SK-N-SH (cell line): Measurements from ENCODE around the gene DEFB126. TPM values are rescaled to one million over a fixed set of nuclear protein-coding genes. Genes with fewer than 3 reads are reported as not detected.
"Not testable (repeated sequence)": the region's sequence is repeated elsewhere in the genome, so short reads cannot be mapped to it uniquely, and the experiment has no call there.

Experiments used
- CTCF ChIA-PET: fragments of 300-600, 350-600 bp; formaldehyde crosslinking; extraction: SDS; loops from one replicate; lab custom pipeline; 2021; lab: Yijun Ruan, JAX
- POLR2A ChIA-PET: fragments of 350-600 bp; sonication (Branson Sonifier 250); formaldehyde crosslinking; extraction: SDS; loops from one replicate; lab custom pipeline; 2020; ENCODE audit warnings: antibody characterized with exemption, inconsistent platforms; lab: Yijun Ruan, JAX
- DNase-seq: peaks from one replicate; pipeline ENCODE4 v3.0.0; 2012
- H2AFZ ChIP-seq: fragments of 200-600 bp; sonication (generic); 2 replicates; pipeline ENCODE4 v1.8.1; 2016; ENCODE audit warnings: antibody characterized with exemption, mild to moderate bottlenecking, low read depth
- H3F3A ChIP-seq: fragments of 200-600 bp; sonication (generic); replicated peaks from 2 replicates; pipeline ENCODE3; 2016; ENCODE audit warnings: antibody characterized with exemption, mild to moderate bottlenecking; ENCODE audit not compliant: insufficient read depth
- H3K27ac ChIP-seq, 2 experiments: fragments of 200-500 bp in 1 of 2; fragments of 200-600 bp in 1 of 2; sonication (Bioruptor generic) in 1 of 2; sonication (generic), shearing (Covaris generic) in 1 of 2; 2 replicates each; pipeline versions ENCODE4 v1.5.1 to v1.6.1; 2014 to 2016; ENCODE audit warnings: low read depth in 2 of 2, inconsistent platforms in 1 of 2, low read length in 1 of 2, mild to moderate bottlenecking in 1 of 2, mixed read lengths in 1 of 2
- H3K27me3 ChIP-seq: fragments of 200-600 bp; sonication (generic), shearing (Covaris generic); 2 replicates; pipeline ENCODE4 v1.6.1; 2016; ENCODE audit warnings: mixed run types; ENCODE audit not compliant: insufficient read depth
- H3K36me3 ChIP-seq, 2 experiments: fragments of 200-500 bp in 1 of 2; fragments of 200-600 bp in 1 of 2; sonication (Bioruptor generic) in 1 of 2; sonication (generic) in 1 of 2; replicated peaks in 1 of 2; 2 replicates each; pipeline versions ENCODE3 to v1.5.1; 2014 to 2016; ENCODE audit warnings: low read length in 1 of 2, mild to moderate bottlenecking in 1 of 2; ENCODE audit not compliant: insufficient read depth in 2 of 2, control insufficient read depth in 1 of 2
- H3K4me1 ChIP-seq, 2 experiments: fragments of 200-500 bp in 1 of 2; fragments of 200-600 bp in 1 of 2; sonication (Bioruptor generic) in 1 of 2; sonication (generic), shearing (Covaris generic) in 1 of 2; 2 replicates each; pipeline versions ENCODE4 v1.5.1 to v1.6.1; 2014 to 2016; ENCODE audit warnings: low read depth in 1 of 2, low read length in 1 of 2, mixed run types in 1 of 2; ENCODE audit not compliant: insufficient read depth in 2 of 2, control insufficient read depth in 1 of 2
- H3K4me2 ChIP-seq: fragments of 200-600 bp; sonication (generic), shearing (Covaris generic); 2 replicates; pipeline ENCODE4 v1.6.1; 2017; ENCODE audit warnings: mixed run types
- H3K4me3 ChIP-seq, 2 experiments: fragments of 200-500 bp in 1 of 2; fragments of 200-600 bp in 1 of 2; sonication (Bioruptor generic) in 1 of 2; sonication (generic), shearing (Covaris generic) in 1 of 2; 2 replicates each; pipeline versions ENCODE4 v1.5.1 to v1.8.1; 2014 to 2016; ENCODE audit warnings: low read depth in 2 of 2, inconsistent platforms in 1 of 2, low read length in 1 of 2, mild to moderate bottlenecking in 1 of 2, mixed read lengths in 1 of 2, moderate library complexity in 1 of 2
- H3K79me2 ChIP-seq: fragments of 200-600 bp; sonication (generic); 2 replicates; pipeline ENCODE4 v1.8.1; 2017; ENCODE audit warnings: mild to moderate bottlenecking; ENCODE audit not compliant: insufficient read depth
- H3K9ac ChIP-seq: fragments of 200-600 bp; sonication (generic); 2 replicates; pipeline ENCODE4 v1.6.1; 2017; ENCODE audit warnings: mixed run types
- H3K9me2 ChIP-seq: fragments of 200-600 bp; sonication (generic); 2 replicates; pipeline ENCODE4 v1.6.1; 2017; ENCODE audit warnings: mixed run types
- H3K9me3 ChIP-seq: fragments of 200-600 bp; sonication (generic); 2 replicates; pipeline ENCODE4 v1.6.1; 2017; ENCODE audit warnings: mixed run types, mild to moderate bottlenecking, moderate library complexity
- H4K20me1 ChIP-seq: fragments of 200-600 bp; sonication (generic); 2 replicates; pipeline ENCODE4 v1.6.1; 2017; ENCODE audit warnings: mild to moderate bottlenecking, mixed run types; ENCODE audit not compliant: insufficient read depth
- CTCF ChIP-seq: fragments of 200-600 bp; sonication (generic); IDR thresholded peaks from 2 replicates; pipeline ENCODE4 v1.6.1; 2017; ENCODE audit warnings: antibody characterized with exemption, mild to moderate bottlenecking, moderate library complexity
- GATA2 ChIP-seq: sonication (generic); formaldehyde crosslinking; IDR thresholded peaks from 2 replicates; pipeline ENCODE4 v1.5.0; 2020; ENCODE audit warnings: mild to moderate bottlenecking, missing genetic modification reagents
- MAX ChIP-seq: IDR thresholded peaks from 2 replicates; pipeline ENCODE4 v1.4.0; 2012; ENCODE audit warnings: low read depth
- MEF2A ChIP-seq: IDR thresholded peaks from 2 replicates; pipeline ENCODE4 v1.4.0; 2012; ENCODE audit warnings: low read depth, borderline replicate concordance
- RAD21 ChIP-seq: IDR thresholded peaks from 2 replicates; pipeline ENCODE4 v1.6.1; 2012; ENCODE audit warnings: mild to moderate bottlenecking, low read length
- RFX5 ChIP-seq: IDR thresholded peaks from 2 replicates; pipeline ENCODE4 v1.6.1; 2012; ENCODE audit warnings: mild to moderate bottlenecking, improper control_type of control experiment, low read length
- USF1 ChIP-seq: IDR thresholded peaks from 2 replicates; pipeline ENCODE4 v1.4.0; 2012; ENCODE audit warnings: low read depth, borderline replicate concordance
- WGBS: methylation state at CpG from one replicate; pipeline ENCODE4 v1.1.6; 2017; ENCODE audit warnings: low lambda C conversion rate; 5-methylcytosine and 5-hydroxymethylcytosine counted together
- polyA plus RNA-seq, 3 experiments: library from polyadenylated mRNA; depleted of rRNA; stranded (reverse); fragments of >200 nt; gene quantifications; 2 replicates each; pipeline ENCODE4 v1.2.3, GENCODE V29; 2012

Gene DEFB126
- polyA plus RNA-seq, 1 of the 3 experiments (the other 2 are of a cell fraction) = not detected

- H3K27me3 ChIP-seq, H3K9me2 ChIP-seq, H4K20me1 ChIP-seq, H3K79me2 ChIP-seq, H3F3A ChIP-seq, H3K4me2 ChIP-seq, H3K36me3 ChIP-seq, H3K4me1 ChIP-seq, H3K9me3 ChIP-seq, CTCF ChIA-PET, DNase-seq, H3K4me3 ChIP-seq, POLR2A ChIA-PET, H3K27ac ChIP-seq, H2AFZ ChIP-seq, H3K9ac ChIP-seq: not testable (repeated sequence)
- 62% methylated on average over 22 of the region's 28 CpGs for WGBS
Observed at GRCh38 chr20:129786-130323, 12.5 kb upstream of the DEFB126 start.

GRCh38 chr20:137668-138490 lies 4.5 kb upstream of the DEFB126 start:
- CTCF ChIA-PET = interaction anchor here (0.5 to 1.6 kb wide), 15 partner anchors 11 to 312 kb away, joined by 3 to 7 read pairs (median 3); no protein-coding TSS in a partner anchor
- no peak overlapping the region for H3K9ac ChIP-seq
- H4K20me1 ChIP-seq = no peaks in the 10 kb centered on the region
- POLR2A ChIA-PET = no interaction called here
- H3K27ac ChIP-seq = no peak overlapping the region
- H3F3A ChIP-seq = no peaks in the 10 kb centered on the region
- no peak for TF ChIP-seq MEF2A
- peak; percentile 66 for TF ChIP-seq CTCF
- TF ChIP-seq RAD21 = peak; percentile 20
- TF ChIP-seq MAX = no peak
- TF ChIP-seq USF1 = no peak
- no peak for TF ChIP-seq RFX5
- no peak for TF ChIP-seq GATA2 (CRISPR knock-in tag)
- no peaks in the 10 kb centered on the region; the same call in 1 of the 2 replicates for H3K27me3 ChIP-seq
- H3K4me2 ChIP-seq = peak overlapping the region; percentile 40; the same call in 1 of the 2 replicates
- 11% methylated on average over 11 of the region's 11 CpGs for WGBS
- no peaks in the 10 kb centered on the region for H3K36me3 ChIP-seq
- no peaks in the 10 kb centered on the region; a peak in 1 of 4 replicates for H3K4me1 ChIP-seq
- no peaks in the 10 kb centered on the region for H3K9me2 ChIP-seq
- peak; percentile 36 for DNase-seq
- H3K79me2 ChIP-seq = no peaks in the 10 kb centered on the region
- H2AFZ ChIP-seq = peak overlapping the region; percentile 59; the same call in 1 of the 2 replicates
- peak overlapping the region; percentile 4 to 22; a peak in 2 of 4 replicates for H3K4me3 ChIP-seq
- H3K9me3 ChIP-seq = no peaks in the 10 kb centered on the region
